HEK293T (cell line): ENCODE measurements around the gene SRSF10.
A peak's percentile ranks its signal among the peaks of the same experiment; 100 is the strongest.
"Not testable (repeated sequence)": the region's sequence is repeated elsewhere in the genome, so short reads cannot be mapped to it uniquely, and the experiment has no call there.

Source experiments
- CTCF ChIA-PET: fragments of 350-600 bp; formaldehyde crosslinking; extraction: SDS; loops from one replicate; lab custom pipeline; 2021; ENCODE audit warnings: antibody characterized with exemption, inconsistent platforms; lab: Yijun Ruan, JAX
- POLR2A ChIA-PET: fragments of 350-600 bp; formaldehyde crosslinking; extraction: SDS; loops from one replicate; lab custom pipeline; 2020; ENCODE audit warnings: antibody characterized with exemption, inconsistent platforms; lab: Yijun Ruan, JAX
- DNase-seq: peaks from one replicate; pipeline ENCODE4 v3.0.0; 2012; ENCODE audit warnings: mixed read lengths; ENCODE audit errors: extremely low spot score
- ARNT ChIP-seq: fragments of 450-650 bp; IDR thresholded peaks from 2 replicates; pipeline ENCODE4 v1.6.1; 2017; ENCODE audit warnings: mild to moderate bottlenecking
- BHLHE40 ChIP-seq: fragments of 450-650 bp; IDR thresholded peaks from 2 replicates; pipeline ENCODE4 v1.6.1; 2016; ENCODE audit warnings: mild to moderate bottlenecking, moderate library complexity, borderline replicate concordance
- ELF4 ChIP-seq: fragments of 450-650 bp; IDR thresholded peaks from 2 replicates; pipeline ENCODE4 v1.6.1; 2017; ENCODE audit warnings: antibody characterized with exemption
- FOXA1 ChIP-seq: fragments of 450-650 bp; IDR thresholded peaks from 2 replicates; pipeline ENCODE4 v1.6.1; 2016; ENCODE audit warnings: mild to moderate bottlenecking
- FOXK2 ChIP-seq: fragments of 450-650 bp; IDR thresholded peaks from 2 replicates; pipeline ENCODE4 v1.6.1; 2016; ENCODE audit warnings: mild to moderate bottlenecking
- FOXM1 ChIP-seq: fragments of 450-650 bp; IDR thresholded peaks from 2 replicates; pipeline ENCODE4 v1.6.1; 2017; ENCODE audit warnings: mild to moderate bottlenecking, borderline replicate concordance
- HDGF ChIP-seq: fragments of 450-650 bp; IDR thresholded peaks from 2 replicates; pipeline ENCODE4 v1.6.1; 2017; ENCODE audit warnings: antibody characterized with exemption, borderline replicate concordance
- L3MBTL2 ChIP-seq: fragments of 450-650 bp; conservative IDR thresholded peaks from 2 replicates; pipeline ENCODE4 v1.6.1; 2016; ENCODE audit warnings: mild to moderate bottlenecking
- LEF1 ChIP-seq: fragments of 450-650 bp; IDR thresholded peaks from 2 replicates; pipeline ENCODE4 v1.6.1; 2017; ENCODE audit warnings: mild to moderate bottlenecking, borderline replicate concordance
- NFRKB ChIP-seq: fragments of 450-650 bp; IDR thresholded peaks from 2 replicates; pipeline ENCODE4 v1.6.1; 2016; ENCODE audit warnings: mild to moderate bottlenecking, moderate library complexity
- PKNOX1 ChIP-seq: fragments of 450-650 bp; IDR thresholded peaks from 2 replicates; pipeline ENCODE4 v1.6.1; 2016
- SP1 ChIP-seq: fragments of 450-650 bp; IDR thresholded peaks from 2 replicates; pipeline ENCODE4 v1.6.1; 2017
- SUZ12 ChIP-seq: fragments of 450-650 bp; IDR thresholded peaks from 2 replicates; pipeline ENCODE4 v1.6.1; 2016; ENCODE audit warnings: mild to moderate bottlenecking
- TARDBP ChIP-seq: fragments of 450-650 bp; IDR thresholded peaks from 2 replicates; pipeline ENCODE4 v1.6.1; 2016
- ZNF384 ChIP-seq: fragments of 450-650 bp; IDR thresholded peaks from 2 replicates; pipeline ENCODE4 v1.6.1; 2016

The SRSF10 gene

DNA sequence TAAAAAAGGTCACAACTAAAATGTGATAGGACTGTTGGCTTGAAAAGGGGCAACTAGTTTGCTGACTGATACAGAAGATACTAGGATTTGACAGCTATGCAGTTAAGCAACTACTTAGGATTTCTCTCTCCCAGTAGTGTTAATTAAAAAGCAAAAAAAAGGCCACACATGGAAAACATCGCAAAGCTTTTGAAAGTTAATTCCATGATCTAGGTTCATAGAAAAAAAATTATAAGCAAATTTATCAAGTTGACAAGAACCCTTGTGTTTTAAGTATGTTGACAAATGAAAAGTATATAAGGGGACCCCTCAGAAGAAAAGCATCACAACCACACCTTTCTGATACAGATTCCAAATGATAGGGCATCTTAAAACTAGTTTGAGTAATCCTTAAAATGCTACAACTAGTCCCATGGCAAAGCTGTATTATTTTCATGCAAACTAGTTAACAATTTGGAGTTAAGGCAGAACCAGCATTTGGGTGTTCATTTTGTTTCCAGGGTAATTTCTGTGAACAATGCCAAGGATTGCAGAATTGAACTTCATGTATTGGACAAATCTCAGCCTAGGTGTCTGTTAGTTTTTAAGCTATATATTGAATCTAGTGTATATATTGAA is 16.4 kb downstream of the SRSF10 start:
- ChIA-PET POLR2A (interaction anchor here (0.6 to 2.4 kb wide), 9 partner anchors 9 to 80 kb away, joined by 3 to 14 read pairs (median 4); partner anchors contain the start of gene SRSF10), CTCF (interaction anchor here (1.1 kb wide), 1 partner anchor 40 kb away, joined by 3 read pairs; no protein-coding TSS in a partner anchor)
- TF ChIP-seq NFRKB (no peak), ELF4 (0 out of 2 replicates have a peak, but pooled peaks have one; percentile 21)
- DNase-seq = no peak

DNA sequence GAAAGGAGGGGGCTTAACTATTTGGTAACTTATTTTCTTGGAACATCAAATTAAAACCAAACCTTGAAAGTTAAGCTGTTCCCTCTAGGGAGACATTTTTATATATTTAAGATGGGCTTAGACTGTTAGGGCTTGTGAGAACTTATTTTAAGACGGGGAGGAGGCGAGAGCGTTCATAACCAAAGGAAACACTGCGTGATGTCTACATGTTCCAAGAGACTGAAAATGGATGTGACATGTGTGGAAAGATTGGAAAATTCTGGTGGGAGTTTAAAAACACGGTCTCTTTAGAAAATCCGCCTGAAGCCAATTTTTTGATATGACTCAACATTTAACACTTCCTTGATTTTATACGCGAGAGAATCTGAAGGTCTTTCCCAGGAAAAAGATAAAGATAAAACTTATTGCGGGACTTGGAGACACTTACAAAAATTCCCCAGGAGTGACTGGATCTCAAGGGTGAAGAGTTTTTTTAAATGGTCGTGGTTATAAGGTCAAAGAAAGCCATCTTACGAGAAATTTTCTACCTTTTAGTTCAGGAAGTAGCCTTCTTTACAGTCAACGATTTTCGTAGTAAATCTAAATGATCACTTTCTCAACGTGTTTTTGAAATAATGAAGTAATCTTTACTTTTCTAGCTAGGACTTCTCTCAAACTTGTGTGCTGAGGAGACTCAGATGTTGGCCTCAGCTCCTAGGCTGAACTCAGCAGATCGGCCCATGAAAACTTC is 19.7 kb downstream of the SRSF10 start:
- TF ChIP-seq FOXM1 = no peak
- no peak for TF ChIP-seq FOXK2
- no peak for TF ChIP-seq L3MBTL2
- TF ChIP-seq SUZ12 = no peak
- TF ChIP-seq SP1 = no peak
- TF ChIP-seq ZNF384 = no peak
- no peak for TF ChIP-seq ARNT
- TF ChIP-seq PKNOX1 = no peak
- no peak for TF ChIP-seq FOXA1
- no peak for TF ChIP-seq LEF1
- TF ChIP-seq BHLHE40 = no peak
- no peak for TF ChIP-seq HDGF
- no peak for TF ChIP-seq TARDBP
- ChIA-PET CTCF (interaction anchor here (0.6 kb wide), 1 partner anchor 555 kb away, joined by 4 read pairs; no protein-coding TSS in a partner anchor), POLR2A (interaction anchor here (0.9 to 2.5 kb wide), 8 partner anchors 8 to 83 kb away, joined by 3 to 10 read pairs (median 5); partner anchors contain the start of gene SRSF10)
- DNase-seq = no peak

DNA sequence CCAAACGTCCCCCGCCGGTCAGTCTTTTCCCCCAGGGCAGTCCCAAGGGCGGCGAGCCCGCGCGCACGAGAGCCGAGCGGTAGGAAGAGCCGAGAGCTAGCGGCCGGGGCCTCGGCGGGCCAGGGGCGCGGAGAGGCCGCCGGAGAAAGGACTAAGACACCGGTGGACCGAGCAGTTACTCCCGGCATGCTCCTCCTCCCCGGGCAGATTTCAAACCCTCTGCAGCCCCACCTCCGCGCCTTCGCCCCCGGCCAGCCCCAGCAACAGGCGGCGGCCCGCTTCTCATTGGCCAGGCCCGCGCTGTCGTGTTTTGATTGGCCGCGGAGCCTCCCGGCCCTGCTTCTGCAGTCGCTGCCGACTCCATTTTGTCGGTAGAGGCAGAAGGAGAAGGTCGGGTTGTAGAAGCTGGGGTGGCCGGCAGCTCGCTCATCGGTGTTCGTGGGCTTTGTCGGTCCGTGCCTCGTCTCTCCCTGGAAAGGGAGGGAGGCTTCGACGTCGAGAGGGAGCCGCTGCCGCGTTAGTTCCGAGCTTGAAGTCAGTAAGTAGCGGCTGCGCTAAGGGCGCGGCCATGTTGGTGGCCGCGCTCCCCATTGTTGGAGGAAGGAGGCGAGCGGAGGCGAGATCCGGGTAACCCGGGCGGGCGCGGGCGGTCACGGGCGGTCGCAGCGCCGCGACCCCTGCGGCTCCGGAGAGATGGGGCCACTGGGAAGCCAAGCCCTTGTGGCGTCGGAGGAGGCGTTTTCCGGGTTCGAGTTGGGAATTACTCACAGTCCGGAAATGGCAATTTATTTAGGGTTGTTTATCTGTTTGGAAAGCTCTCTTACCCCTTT is 20.5 kb downstream of the SRSF10 start, which contains the start of gene PNRC2:
PNRC2 (plus strand) TSS at position 368 of the 830 bp plus-strand sequence. CDS start 1,630 bp downstream, outside the sequence.
- peak; percentile 47 for TF ChIP-seq ELF4
- TF ChIP-seq NFRKB = peak; percentile 72; the same call in 1 of the 2 replicates
- no peak for TF ChIP-seq ARNT
- 0 out of 2 replicates have a peak, but pooled peaks have one; percentile 9 for TF ChIP-seq PKNOX1
- DNase-seq = peak; percentile 94
- CTCF ChIA-PET = interaction anchor here (1.0 kb wide), 1 partner anchor 10 kb away, joined by 3 read pairs; no protein-coding TSS in a partner anchor
- POLR2A ChIA-PET = interaction anchor here (0.6 to 2.5 kb wide), 14 partner anchors 9 to 88 kb away, joined by 3 to 10 read pairs (median 4); partner anchors contain the start of gene SRSF10

GRCh38 chr1:23958810-23959460 is 21.2 kb downstream of the SRSF10 start:
- ChIA-PET CTCF (interaction anchor here (1.0 kb wide), 1 partner anchor 9 kb away, joined by 3 read pairs; no protein-coding TSS in a partner anchor), POLR2A (interaction anchor here (0.6 to 2.5 kb wide), 11 partner anchors 9 to 89 kb away, joined by 3 to 10 read pairs (median 4); partner anchors contain the start of gene SRSF10)
- peak; percentile 82 for TF ChIP-seq L3MBTL2
- no peak for TF ChIP-seq BHLHE40
- no peak for TF ChIP-seq FOXA1
- TF ChIP-seq PKNOX1 = peak; percentile 91
- TF ChIP-seq TARDBP = no peak
- peak; percentile 36; the same call in 1 of the 2 replicates for TF ChIP-seq ELF4
- no peak for TF ChIP-seq ARNT
- no peak for TF ChIP-seq HDGF
- no peak for TF ChIP-seq ZNF384
- peak; percentile 76 for DNase-seq

GRCh38 chr1:23958040-23958809 is 21.9 kb downstream of the SRSF10 start:
- DNase-seq, CTCF ChIA-PET: not testable (repeated sequence)
- POLR2A ChIA-PET = interaction anchor here (1.4 to 2.1 kb wide), 6 partner anchors 9 to 89 kb away, joined by 3 to 10 read pairs (median 4); partner anchors contain the start of gene SRSF10
